Ovary (tissue), 9 donors: ENCODE measurements around the gene SLC52A3. TPM values are rescaled to one million over a fixed set of nuclear protein-coding genes. Genes with fewer than 3 reads are reported as not detected.

Experiments
- DNase-seq, 5 donors: peaks; one replicate each; pipeline ENCODE4 v3.0.0-alpha.2; 2019 to 2020
- H3K27ac ChIP-seq, 2 donors: fragments of 200-600 bp; one replicate each; pipeline versions ENCODE4 v1.5.1 to v1.8.0; 2019 to 2022
- H3K27me3 ChIP-seq: fragments of 200-600 bp; one replicate; pipeline ENCODE4 v1.8.0; 2022
- H3K36me3 ChIP-seq: fragments of 200-600 bp; sonication (generic); one replicate; pipeline ENCODE4 v1.5.1; 2019
- H3K4me1 ChIP-seq: one replicate; pipeline ENCODE4 v1.8.1; 2013; ENCODE audit warnings: mild to moderate bottlenecking, moderate library complexity; ENCODE audit not compliant: insufficient read depth
- H3K4me3 ChIP-seq: fragments of 200-600 bp; sonication (generic); one replicate; pipeline ENCODE4 v1.5.1; 2017
- H3K9me3 ChIP-seq, 2 donors: fragments of 200-600 bp in 1 of 2; sonication (generic) in 1 of 2; one replicate each; pipeline versions ENCODE4 v1.5.1 to v1.8.1; 2013 to 2019; ENCODE audit warnings: mild to moderate bottlenecking in 1 of 2, moderate library complexity in 1 of 2
- EP300 ChIP-seq: sonication (generic); formaldehyde crosslinking; IDR thresholded peaks from one replicate; pipeline ENCODE4 v1.6.1; 2017; ENCODE audit warnings: antibody characterized with exemption
- POLR2A ChIP-seq: fragments of 450-650 bp; IDR thresholded peaks from one replicate; pipeline ENCODE4 v1.6.1; 2017; ENCODE audit warnings: antibody characterized with exemption, mild to moderate bottlenecking, moderate library complexity
- WGBS, 3 donors: extraction: QIAGEN DNeasy Blood & Tissue Kit in 1 of 3; methylation state at CpG; one replicate each; pipeline versions ENCODE4 v1.1.5 to v1.1.7; 2013 to 2017; 5-methylcytosine and 5-hydroxymethylcytosine counted together
- intact Hi-C, 4 donors: fragments of 100-400 bp; cut with DNase I; formaldehyde crosslinking; loops; one replicate each; pipeline versions ENCODE4 v1.11.0 to v1.15.1; 2022 to 2023
- polyA plus RNA-seq, 2 donors: library from polyadenylated mRNA; stranded (reverse); fragments of 200-250 nt in 1 of 2; fragments of 350-450 nt in 1 of 2; fragmentation: Illumina TruSeq in 1 of 2; extraction: RNeasy Lipid Tissue Mini Kit (QIAGEN cat#74804) in 1 of 2; gene quantifications; one replicate each; pipeline ENCODE4 v1.2.3, GENCODE V29; 2013 to 2014
- total RNA-seq, 7 donors: library from RNA; depleted of rRNA in 2 of 7; stranded (reverse); fragments of >200 nt in 2 of 7; fragmentation: NEBNext Ultra II Directional in 3 of 7; extraction: Animal tissue kit (Norgen Biotek cat#: 25700) in 3 of 7; gene quantifications; one replicate each; pipeline versions ENCODE4 v1.1.0 to v1.2.4, GENCODE V29; 2016 to 2023
- TF ChIP-seq, protein P1 (sequence below), 3 donors: fragments of 450-650 bp in 2 of 3; fragments of 200-600 bp in 1 of 3; IDR thresholded peaks; one replicate each; pipeline versions ENCODE4 v1.5.1 to v1.8.0; 2016 to 2022; ENCODE audit warnings: antibody characterized with exemption in 3 of 3, mild to moderate bottlenecking in 1 of 3
- donor health status: DM: no; HTN: no; CAD: no; lungs with moderate emphysema.
- donor health status: DM: no; HTN: no; CAD: no.
- donor health status: Bipolar disorder and iron deficiency.
- donor health status: DM: yes; HTN: yes; CAD: no.
- donor health status: DM: no; HTN: no; CAD: no.
- donor health status: DM: yes; HTN: yes; CAD: no.

The SLC52A3 gene
- total and polyA plus RNA-seq, 9 donors, result 0.78 to 10.0 (median 2.4) TPM

DNA sequence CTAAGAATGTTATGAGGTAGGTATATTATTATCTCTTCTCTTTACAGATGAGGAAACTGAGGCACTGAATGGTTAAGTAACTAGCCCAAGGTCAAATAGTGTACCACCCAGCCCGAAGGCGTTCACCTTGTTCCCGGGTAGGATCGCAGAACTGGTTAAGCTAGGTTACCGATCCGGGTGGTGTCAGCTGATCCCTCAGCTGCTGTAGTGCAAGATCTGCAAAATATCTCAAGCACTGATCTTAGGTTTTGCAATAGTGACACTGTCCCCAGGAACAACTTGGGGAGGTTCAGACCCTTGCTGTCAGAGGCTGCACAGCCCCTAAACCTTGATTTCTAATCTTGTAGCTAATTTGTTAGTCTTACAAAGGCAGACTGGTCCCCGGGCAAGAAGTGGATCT lies 28.1 kb downstream of the SLC52A3 start:
- Histone ChIP-seq H3K4me1 (no peaks in the 10 kb centered on the region), H3K27ac (no peak overlapping the region), H3K9me3 (no peaks in the 10 kb centered on the region), H3K4me3 (no peak overlapping the region), H3K36me3 (no peaks in the 10 kb centered on the region), H3K27me3 (no peaks in the 10 kb centered on the region)
- TF ChIP-seq EP300, result no peak
- no peak for TF ChIP-seq POLR2A
- TF ChIP-seq, protein P1, sequence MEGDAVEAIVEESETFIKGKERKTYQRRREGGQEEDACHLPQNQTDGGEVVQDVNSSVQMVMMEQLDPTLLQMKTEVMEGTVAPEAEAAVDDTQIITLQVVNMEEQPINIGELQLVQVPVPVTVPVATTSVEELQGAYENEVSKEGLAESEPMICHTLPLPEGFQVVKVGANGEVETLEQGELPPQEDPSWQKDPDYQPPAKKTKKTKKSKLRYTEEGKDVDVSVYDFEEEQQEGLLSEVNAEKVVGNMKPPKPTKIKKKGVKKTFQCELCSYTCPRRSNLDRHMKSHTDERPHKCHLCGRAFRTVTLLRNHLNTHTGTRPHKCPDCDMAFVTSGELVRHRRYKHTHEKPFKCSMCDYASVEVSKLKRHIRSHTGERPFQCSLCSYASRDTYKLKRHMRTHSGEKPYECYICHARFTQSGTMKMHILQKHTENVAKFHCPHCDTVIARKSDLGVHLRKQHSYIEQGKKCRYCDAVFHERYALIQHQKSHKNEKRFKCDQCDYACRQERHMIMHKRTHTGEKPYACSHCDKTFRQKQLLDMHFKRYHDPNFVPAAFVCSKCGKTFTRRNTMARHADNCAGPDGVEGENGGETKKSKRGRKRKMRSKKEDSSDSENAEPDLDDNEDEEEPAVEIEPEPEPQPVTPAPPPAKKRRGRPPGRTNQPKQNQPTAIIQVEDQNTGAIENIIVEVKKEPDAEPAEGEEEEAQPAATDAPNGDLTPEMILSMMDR (IDR thresholded peaks at IDR 0.05), result no peak
- intact Hi-C loops, result loop anchor here in 1 of 4 donors (5.0 kb wide), 2 partner anchors 133 to 383 kb away; no protein-coding TSS in a partner anchor
- WGBS, 3 donors, result 59 to 81% (median 78%) methylated on average over 7 of the region's 7 CpGs
- DNase-seq, result no peak

DNA sequence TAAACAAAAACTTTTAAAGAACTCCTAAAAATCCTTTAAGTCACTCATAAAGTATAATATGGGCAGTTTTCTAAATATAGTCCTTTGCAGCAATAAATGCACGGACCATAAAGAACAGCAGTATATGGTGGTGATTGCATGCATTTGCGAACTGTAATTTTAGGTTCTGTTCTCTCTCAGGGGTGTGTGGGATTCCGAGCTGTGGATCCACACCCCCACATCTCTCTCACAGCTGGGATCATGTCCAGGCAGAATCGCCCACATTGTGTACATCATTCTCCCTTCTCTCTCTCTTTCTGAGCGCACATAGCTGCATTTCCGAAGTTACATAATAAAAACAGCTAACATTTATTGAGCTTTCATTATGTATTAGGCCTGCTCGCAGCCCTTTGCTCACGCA lies 28.6 kb downstream of the SLC52A3 start:
- no peak for TF ChIP-seq POLR2A
- no peak for TF ChIP-seq EP300
- TF ChIP-seq, protein P1 (IDR thresholded peaks at IDR 0.05), result no peak
- Histone ChIP-seq H3K36me3 (no peaks in the 10 kb centered on the region), H3K27ac (no peak overlapping the region), H3K4me1 (no peaks in the 10 kb centered on the region), H3K27me3 (no peaks in the 10 kb centered on the region), H3K4me3 (no peak overlapping the region), H3K9me3 (no peaks in the 10 kb centered on the region)
- DNase-seq, result no peak
- intact Hi-C loops, result loop anchor here in 3 of 4 donors (5.0 to 10.0 kb wide), 4 partner anchors 132 to 382 kb away; no protein-coding TSS in a partner anchor
- WGBS, 3 donors, result 45 to 55% (median 51%) methylated on average over 8 of the region's 8 CpGs

DNA sequence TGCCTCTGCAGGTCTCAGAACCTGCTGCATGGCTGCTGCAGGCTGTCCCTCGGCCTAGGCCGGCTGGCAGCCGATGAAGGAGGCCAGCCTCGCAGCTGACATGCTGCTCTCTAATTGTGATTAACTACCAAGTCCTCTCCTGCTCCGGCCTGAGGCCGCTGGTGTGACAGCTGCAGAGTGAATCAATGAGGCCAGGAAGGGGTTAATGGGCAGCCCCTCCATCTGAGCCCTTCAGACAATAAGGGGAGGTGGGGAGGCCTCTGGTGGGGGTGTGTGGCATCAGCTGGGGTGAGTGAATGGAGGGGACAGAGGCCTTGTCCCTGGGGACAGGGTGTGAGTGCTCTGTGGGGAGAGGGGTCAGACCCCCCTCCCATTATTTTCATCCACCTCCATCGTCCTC lies 34.4 kb downstream of the SLC52A3 start:
- WGBS, 3 donors, result 55 to 69% (median 56%) methylated on average over 7 of the region's 7 CpGs
- no peaks in the 10 kb centered on the region for H3K9me3 ChIP-seq
- TF ChIP-seq, protein P1 (IDR thresholded peaks at IDR 0.05), result no peak
- TF ChIP-seq POLR2A (no peak), EP300 (no peak)
- no peak for DNase-seq
- H3K36me3 ChIP-seq, result no peaks in the 10 kb centered on the region
- no peaks in the 10 kb centered on the region for H3K27me3 ChIP-seq
- intact Hi-C loops, result loop anchor here in 1 of 4 donors (10.0 kb wide), 1 partner anchor 369 kb away; no protein-coding TSS in a partner anchor
- no peak overlapping the region for H3K27ac ChIP-seq
- no peaks in the 10 kb centered on the region for H3K4me1 ChIP-seq
- H3K4me3 ChIP-seq, result no peak overlapping the region

DNA sequence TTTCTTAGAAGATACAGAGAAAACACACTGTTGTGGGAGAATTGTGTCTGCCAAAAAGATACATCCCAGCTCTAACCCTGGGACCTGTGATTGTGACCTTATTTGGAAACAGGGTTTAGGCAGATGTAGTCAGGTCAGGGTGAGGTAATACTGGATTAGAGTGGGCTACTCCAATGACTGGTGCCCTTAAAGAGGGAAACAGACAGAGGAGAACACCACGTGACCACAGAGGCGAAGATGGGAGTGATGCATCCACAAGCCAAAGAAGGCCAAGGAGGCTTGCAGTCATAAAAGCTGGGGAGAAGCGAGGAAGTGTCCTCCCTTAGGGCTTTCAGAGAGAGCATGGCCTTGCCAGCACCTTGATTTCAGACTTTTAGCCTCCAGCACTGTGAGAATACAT lies 35.6 kb downstream of the SLC52A3 start:
- DNase-seq, result no peak
- Histone ChIP-seq H3K27ac (no peak overlapping the region), H3K9me3 (no peaks in the 10 kb centered on the region), H3K4me3 (no peak overlapping the region), H3K27me3 (no peaks in the 10 kb centered on the region), H3K36me3 (no peaks in the 10 kb centered on the region), H3K4me1 (no peaks in the 10 kb centered on the region)
- intact Hi-C loops, result loop anchor here in 1 of 4 donors (10.0 kb wide), 1 partner anchor 368 kb away; no protein-coding TSS in a partner anchor
- WGBS, 3 donors, result 75 to 86% (median 84%) methylated on average over 3 of the region's 3 CpGs
- no peak for TF ChIP-seq EP300
- TF ChIP-seq POLR2A, result no peak
- TF ChIP-seq, protein P1 (IDR thresholded peaks at IDR 0.05), result no peak
